HT-29 (cell line): Measurements from ENCODE around the gene DNM3. TPM values are rescaled to one million over a fixed set of nuclear protein-coding genes. Genes with fewer than 3 reads are reported as not detected.

ENCODE experiments used
- DNase-seq: peaks from one replicate; pipeline ENCODE4 v3.0.0-alpha.2; 2015; ENCODE audit warnings: low spot score
- total RNA-seq: library from RNA; depleted of rRNA; stranded (reverse); fragments of >200 nt; shearing (Covaris generic); gene quantifications from 2 replicates; pipeline ENCODE4 v1.2.3, GENCODE V29; 2014

Gene DNM3
- total RNA-seq, 1 experiment from 2014 or later, result 1.3 TPM

DNA sequence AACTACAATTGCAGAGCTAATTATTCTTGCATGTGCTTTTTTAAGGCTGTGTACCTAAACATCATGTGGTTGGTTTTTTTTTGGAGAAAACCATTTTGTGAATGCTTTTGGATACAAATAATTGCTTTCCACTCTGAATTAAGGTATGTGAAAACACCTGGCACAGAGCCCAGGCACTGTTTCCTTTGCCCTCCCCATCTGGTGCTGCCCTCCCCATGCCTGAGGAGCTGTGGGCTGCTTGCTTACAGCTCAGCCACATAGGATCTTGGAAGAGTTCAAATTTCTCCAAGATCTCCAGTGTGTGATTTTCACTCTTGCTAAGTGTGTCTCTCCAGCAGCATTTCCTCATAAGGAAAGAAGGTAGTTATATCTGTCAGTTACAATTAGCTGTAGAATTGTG is 27.8 kb downstream of the DNM3 start:
- DNase-seq, result peak; percentile 11

DNA sequence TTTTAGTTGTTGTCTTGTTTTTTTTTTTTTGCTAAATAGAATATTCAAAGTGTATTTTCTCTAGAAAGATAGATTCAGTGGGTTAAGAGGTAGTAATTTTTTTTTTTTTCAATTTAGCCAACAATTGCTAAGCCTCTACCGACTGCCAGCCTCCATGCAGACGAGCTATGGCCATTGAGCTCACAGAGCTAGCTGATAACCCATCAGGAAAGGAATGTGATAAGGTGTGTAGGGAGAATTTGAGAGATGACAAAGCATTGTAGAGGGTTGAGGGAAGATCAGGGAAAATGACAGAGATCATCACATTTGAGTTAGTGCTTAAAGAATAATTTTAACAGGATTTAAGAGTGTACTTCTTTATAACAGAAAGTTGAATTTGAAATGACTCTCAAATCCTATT is 30.6 kb downstream of the DNM3 start:
- no peak for DNase-seq

DNA sequence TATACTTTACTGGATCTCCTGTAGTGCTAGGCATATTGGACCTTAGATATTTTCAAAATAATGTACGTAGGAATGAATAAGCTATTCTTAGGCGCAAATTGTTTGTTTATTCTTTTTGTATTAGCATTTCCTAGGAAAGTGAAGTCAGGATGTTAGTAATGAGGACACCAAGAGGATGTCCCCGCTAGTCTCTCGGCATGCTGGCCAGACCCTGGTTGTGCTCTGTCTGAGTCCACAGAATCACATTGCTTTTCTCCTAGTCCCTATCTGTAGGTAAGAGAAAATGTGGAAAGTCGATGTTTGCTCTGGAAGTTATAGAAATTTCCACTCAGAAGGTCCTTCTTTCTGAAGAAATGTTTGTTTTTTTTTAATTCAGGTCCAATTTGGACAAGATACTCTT is 31.1 kb downstream of the DNM3 start:
- DNase-seq, result no peak

DNA sequence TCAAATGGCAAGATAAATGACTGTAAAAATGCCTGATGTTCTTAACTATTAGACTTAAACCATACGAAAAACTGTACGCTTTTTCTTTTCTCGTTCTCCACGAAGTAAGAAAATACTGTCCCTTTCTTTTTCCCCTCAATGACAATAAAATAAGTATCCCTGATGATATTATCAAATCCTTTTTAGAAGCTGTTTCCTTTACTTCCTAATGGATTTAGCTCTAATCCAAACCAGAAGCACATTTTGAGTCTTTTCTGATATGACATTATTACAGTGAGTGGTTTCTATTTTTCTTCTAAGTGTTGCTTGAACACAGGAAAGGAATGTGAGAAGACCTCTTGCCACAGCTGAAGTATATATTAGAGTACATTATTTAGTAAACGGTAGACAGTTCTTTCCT is 32.4 kb downstream of the DNM3 start:
- DNase-seq, result no peak

DNA sequence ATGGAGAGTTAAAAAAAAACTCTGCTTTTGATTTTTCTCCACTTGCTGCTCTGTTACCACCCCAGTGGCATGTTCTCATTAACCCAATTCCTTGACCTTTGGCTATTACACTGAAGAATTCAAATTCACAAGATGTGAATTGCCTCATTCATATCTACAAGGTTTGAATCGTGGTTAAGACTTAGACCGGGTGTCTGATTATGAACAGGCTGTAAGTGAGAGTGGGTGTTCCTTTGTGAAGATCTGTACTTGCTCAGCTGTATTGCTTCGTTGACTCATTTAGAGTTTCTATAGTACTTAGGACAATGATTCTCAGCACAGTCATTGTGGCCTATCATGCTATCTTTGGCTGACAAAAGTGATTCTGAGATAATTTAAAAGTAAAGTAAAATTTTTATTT is 36.4 kb downstream of the DNM3 start:
- peak; percentile 8 for DNase-seq

DNA sequence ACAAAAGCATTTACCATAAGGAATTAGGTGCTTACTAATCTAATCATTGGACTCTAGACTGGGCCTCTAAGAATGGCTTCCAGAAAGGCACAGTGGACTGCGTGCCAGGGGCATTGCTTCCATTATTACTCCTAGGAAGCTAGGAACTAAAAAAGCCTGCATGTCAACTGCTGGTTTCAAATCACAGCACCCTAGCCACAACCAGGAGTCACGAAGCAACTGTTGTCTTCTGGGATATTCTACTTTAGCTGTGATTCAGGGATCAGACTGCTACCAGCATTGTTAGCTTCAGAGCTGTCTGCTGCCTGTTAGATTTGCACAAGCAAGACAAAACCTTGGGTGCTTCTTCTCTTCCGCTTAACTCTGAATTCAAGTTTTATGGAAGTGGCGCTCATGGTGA is 38.3 kb downstream of the DNM3 start:
- DNase-seq, result no peak

DNA sequence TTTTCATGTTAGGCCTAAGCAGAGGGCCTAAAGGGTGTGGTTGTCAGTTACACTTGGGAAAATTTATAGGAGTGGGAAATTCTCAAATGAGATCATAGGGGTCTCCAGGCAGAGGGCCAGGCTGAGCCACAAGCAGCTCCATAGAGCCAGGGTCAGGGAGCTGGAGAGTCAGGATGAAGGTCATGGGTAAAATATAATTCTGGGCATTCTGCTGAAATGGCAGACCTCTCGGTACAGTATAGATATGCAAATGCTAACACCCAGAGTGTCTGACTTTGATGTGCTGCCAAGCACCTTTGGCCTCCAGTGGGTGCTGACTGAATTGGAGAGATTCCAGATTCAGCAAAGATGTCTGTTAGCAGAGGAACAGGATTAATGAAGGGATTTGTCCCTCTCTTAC is 40.1 kb downstream of the DNM3 start:
- DNase-seq, result peak; percentile 62

DNA sequence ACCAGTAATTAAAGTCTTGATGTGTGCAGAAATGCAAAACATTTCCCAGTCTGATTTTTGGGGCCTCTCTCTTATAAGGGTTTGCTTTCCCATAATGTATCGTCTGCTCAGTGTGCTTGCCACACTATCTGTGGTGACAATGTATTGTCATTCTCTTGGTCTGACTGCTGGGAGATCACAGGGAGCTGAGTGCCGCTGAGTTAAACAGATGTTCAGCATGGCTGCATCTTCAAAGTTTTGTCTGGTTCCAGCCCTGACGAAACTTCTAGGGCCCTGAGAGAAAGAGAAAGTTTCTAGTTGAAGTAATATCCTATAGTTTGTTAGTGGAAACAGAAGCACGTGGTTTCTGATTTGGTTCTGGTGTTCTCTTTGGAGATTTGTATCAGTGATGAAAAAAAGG is 42.6 kb downstream of the DNM3 start:
- no peak for DNase-seq

DNA sequence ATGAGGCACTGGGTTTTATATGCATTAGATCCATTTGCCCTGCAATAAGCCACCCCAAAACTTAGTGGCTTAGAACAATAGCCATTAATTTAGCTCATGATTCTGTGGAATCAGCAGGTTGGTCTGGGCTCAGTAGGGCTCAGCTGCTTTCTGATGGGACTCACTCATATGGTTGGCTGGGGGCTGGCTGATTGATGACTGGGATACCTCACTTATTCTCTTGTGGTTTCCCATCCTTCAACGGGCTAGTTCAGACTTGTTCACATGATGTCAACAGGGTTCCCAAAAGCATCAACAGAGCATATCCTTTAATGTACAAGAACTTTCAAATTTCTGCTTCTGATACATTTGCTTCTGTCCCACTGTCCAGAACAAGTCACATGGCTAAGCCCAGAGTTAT is 43.2 kb downstream of the DNM3 start:
- DNase-seq, result no peak

DNA sequence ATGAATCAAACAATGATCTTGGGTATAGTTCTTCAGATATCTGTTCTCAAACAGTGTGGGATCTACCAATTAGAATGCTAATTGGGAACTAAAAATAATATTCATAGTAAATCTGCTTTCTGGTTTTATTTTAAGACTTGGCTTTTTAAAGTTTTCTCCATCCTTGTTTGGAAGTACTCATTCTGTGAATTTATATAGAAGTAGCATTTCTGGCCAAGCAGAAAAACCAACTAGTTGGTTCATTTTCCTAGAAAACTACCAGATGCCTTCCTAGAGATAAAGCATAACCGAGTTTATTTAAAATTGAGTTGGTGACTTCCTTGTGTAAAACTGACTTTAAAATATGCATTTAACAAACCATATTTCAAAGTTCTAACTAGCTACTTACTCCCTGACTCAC is 48.8 kb downstream of the DNM3 start:
- no peak for DNase-seq

DNA sequence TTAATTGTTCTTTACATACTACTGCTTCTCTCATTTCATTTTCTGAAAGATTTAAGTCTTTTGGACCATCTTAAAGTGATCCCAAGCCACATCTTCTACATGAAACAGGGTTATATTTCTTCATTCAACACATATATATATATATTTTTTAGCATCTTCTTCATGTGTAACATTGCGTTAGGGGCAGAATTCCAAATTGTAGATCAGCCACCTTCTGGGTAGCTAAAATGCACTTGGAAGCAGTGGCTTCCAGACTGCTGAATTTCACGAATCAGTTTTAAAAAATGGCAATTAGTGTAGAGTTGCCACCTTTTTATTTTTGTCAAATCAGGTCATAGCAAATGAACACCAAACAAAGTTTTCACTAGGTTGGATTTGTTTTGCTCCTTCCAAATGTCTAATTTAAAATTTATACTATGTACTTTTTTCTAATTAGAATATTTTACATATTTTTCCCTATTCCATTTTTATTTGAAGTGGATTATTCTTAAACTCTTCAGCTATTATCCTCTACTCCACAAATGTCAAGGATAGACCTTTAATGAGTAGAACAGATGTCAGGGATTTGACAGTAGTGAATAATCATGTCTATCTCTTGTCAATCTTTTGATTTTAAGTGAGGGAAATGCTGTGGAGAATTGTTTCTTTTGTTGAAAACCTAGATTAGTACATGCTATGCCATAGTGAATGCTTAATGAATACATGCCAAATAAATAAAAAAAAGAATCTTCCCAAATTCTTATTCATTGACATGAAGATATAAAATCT is 55.8 kb downstream of the DNM3 start:
- DNase-seq, result no peak

DNA sequence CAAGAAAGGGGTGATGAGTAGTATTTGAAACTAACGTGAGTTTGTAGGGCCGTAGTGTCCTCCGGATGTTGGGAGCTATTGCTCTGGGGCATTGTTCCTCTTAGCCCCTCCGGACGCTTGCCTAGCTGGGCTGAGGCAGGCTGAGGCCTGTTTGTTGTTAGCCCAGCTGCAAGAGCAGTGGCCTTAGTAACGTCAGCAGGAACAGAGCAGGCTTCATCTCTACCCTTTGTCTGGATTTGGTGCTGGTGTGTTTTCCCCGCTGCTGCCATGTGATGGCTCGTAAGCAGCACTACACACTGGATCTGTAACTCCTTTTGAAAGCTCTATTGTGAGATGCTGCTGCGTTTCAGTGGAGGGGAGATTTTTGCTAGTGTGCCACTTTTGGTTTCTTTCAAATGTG is 57.6 kb downstream of the DNM3 start:
- DNase-seq, result no peak

DNA sequence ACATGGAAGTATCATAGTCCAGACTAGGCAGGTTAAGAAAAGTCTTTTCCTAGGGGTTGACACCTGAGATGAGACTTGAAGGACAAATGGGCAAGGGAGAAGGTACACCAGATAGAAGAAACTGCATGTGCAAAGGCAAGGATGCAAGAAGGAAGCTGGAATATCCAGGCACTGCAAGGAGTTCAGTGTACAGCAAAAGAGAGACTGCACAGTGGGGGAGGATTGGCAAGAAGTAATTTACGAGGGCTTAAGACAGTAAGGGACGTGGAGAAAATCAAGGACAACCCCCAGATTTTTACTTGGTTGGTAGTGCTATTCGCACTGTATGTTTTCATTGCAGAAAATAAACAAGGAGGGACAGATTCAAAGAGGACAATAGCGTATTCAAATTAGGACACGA is 58.5 kb downstream of the DNM3 start:
- no peak for DNase-seq

DNA sequence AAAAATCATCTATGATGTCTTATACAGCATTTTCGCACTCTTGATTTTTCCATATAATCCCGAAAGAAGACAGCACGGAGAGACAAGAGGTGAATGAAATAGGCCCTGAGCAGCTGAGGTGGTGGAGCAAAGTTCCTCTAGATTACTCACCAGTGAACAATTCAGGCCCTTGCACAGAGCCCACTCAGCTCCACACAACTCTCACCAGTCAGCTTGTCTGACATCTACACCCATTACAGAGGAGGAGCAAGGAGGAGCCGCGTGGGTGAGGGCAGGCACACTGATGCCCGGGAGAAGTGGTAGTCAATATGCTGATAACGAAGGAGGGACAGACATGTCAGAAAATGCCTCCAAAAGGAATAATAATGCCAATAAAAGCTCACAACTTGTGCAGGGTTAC is 59.9 kb downstream of the DNM3 start:
- DNase-seq, result no peak

DNA sequence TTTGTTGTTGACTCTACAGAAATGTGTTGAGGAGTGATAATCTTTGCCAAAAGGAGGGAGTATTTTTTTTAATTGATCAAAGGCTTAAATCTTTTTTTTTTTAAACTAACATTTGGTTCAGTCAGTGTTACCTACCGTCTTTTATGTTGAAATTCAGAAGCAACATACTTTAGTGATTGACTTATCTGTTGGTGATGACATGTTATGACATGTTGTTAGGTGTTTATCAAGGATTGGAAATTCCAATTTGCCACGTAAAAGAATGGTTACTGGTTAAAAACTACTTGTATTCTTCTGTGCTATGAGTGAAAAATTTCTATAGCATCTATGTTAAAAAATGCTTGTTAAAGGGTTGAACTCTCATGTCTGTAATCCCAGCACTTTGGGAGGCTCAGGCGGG is 61.2 kb downstream of the DNM3 start:
- no peak for DNase-seq

DNA sequence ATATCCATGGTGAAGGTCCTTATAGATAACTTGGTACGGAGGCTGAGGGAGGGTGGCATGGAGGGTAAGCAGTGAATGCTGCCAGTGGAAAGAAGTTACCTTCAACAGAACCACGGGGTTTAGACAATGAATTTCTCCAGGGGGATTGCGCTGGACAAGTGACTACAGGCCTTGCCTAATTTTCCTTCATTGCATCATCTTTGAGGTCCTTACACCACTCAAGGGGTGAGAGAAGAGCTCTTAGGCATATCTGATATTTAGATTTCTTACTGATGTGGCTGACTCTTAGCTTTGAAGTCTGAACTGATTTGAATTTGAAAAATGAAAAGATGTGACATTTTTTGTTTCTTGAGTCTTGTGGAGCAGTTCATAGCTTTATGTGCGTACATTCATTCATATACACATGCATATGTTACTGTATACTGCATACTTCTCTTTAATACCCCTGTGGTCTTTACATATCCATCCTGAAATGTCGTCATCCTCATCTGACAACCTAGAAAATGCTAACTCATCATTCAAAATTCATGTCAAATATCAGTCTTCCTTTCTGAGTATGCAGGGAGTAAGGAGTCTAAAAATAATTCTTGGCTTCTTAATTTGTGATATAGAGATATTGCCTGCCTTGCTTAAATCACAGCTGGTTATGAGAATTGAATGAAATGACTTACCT is 63.6 kb downstream of the DNM3 start:
- DNase-seq, result no peak

DNA sequence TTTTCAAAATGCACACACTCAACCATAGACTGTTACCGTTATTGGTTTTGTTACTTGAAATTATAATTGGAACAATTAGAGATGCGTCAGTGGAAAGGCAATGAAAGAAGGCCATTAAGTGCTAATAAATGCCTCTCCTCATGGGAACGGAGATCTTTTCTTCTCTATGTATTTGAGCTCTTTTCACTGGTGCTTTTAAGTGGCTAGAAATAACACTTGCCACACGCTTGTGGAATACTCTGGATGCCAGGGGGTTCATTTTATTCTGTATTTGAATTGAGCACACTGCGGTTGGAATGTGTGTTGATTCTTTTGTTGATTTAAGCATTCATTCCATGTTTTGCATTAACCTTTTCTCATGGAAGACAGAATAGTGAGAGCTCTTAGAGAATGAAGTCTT is 68.4 kb downstream of the DNM3 start:
- DNase-seq, result no peak

DNA sequence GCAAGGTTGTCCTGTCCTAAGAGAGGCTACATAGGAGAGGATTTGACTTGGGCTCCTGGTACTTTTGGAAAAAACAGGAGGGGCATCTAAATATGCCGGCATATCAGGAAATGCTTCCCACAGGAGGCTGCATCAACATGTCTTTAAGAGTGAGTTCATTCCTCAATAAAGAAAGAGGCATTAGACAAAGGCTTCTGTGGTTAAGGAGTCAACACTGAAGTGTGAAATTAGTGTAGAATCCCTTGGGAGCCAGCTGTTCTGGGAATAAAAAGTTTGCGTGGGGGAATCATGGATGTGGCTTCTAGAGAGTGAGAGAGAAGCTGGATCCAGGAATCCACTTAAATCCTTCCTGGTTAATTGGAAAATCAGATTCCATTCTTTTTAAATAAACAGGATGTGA is 69.5 kb downstream of the DNM3 start:
- DNase-seq, result no peak

DNA sequence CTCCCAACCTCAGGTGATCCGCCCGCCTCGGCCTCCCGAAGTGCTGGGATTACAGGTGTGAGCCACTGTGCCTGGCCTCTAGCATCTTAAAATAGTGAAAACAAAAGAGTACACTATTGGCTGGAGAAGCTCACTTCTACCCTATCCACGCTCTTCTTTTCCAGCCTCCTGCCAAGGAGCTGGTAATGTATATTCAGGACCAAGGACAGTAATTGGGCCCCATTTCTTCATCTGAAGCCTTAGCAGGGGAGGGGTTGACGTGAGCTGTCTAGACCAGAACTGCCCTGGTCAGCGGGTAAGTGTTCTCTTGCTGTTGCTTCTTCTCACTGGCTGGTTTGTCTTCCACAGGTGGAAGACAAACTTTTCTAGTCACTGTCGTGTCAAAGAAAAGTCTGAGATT is 70.2 kb downstream of the DNM3 start:
- DNase-seq, result no peak

DNA sequence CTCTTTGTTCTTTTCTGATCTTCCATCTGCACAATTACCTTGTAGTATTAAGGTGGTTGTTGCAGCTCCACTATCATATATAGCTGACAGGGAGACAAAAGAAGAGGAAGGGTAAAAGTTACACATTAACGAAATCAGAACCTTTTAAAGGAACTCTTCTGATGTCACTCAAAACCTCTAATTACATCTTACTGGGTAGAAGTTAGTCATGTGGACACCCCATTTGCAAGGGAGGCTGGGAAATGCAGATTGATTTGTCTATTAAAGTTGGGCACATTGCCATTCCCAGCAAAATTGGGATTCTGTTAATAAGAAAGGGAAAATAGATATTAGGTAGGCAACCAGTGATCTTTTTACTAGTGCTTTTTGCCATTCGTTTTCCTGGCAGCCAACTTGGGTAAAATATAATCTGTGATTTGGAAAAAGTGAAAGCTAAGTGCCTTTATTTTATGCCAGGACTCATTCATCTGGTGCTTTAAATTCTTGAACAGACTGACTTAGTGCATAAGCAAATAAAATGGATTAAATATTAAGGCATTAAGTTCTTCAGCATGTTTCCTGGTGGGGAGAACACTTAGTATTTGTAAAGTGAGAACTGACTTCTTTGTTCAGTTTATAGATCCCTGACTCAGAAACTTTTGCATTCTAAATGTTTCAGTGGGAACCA is 71.3 kb downstream of the DNM3 start:
- DNase-seq, result peak; percentile 51

DNA sequence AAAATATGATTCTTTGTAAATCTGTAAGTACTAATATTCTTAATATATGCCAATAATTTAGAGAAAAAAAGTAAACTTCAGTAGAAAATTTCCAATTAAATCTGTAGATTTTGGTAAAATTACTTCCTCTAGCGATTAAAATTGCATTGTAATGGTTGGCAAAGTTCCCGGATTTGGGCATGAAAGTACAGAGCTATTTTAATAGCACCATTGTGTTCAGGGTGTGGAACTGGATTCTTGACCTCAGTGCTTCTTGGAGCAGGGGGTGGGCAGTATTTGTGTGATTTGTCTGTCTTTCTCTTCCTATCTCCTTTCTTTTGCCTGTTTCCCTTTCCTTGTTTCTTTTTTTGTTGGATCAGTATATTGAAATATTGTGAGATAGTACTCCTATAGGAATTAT is 72.1 kb downstream of the DNM3 start:
- DNase-seq, result peak; percentile 92

DNA sequence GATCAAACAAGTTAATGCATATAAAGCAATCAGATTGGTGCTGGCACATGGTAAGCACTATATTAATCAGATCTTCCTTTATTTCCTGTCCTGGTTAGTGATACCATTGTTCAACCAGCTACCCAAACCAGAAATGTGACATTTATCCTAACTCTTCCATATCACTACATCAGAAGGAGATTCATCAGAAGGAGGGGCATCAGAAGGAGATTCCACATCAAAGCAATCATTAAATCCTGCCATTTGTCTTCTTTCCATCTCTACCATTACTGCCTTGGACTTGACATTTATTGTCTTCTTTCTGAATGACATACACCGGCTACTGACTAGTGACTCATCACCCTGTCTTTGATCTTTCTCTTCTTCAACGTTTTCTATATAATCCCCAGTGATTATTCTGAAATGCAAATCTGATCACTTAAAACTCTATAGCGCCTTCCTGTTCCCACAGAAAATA is 75.0 kb downstream of the DNM3 start:
- peak; percentile 63 for DNase-seq

DNA sequence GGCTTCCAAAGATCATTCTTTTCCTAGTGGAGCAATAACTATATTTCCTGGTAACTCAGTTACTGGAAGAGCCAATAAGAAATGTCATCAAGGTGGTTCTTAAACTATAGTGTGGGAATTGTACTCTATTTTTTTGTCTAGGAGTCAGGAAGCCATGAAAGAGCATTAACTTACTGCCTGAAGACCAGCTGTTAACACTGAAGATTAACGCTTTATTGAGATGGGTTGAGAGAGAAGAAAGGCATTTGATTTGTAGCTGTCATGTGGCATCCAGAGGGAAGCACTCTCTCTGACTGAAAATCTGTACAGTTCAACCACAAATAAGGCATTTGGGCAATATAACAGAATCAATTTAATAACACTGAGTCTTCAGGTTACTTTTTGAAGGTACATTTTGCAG is 76.0 kb downstream of the DNM3 start:
- no peak for DNase-seq
